Aorta (tissue), 5 donors: Measurements from ENCODE around the gene MTAP. TPM values are rescaled to one million over a fixed set of nuclear protein-coding genes. Genes with fewer than 3 reads are reported as not detected.

Experiments
- ATAC-seq: fragments of 200-7000 bp; cut with Tn5 transposase; one replicate; pipeline ENCODE4 v1.9.1; 2022; ENCODE audit warnings: moderate library complexity; ENCODE audit not compliant: low FRiP score
- DNase-seq, 2 donors: peaks; one replicate each; pipeline ENCODE4 v3.0.0-alpha.2; 2020
- H3K27ac ChIP-seq, 2 donors: one replicate each; pipeline ENCODE4 v1.5.1; 2013; ENCODE audit warnings: low read length in 2 of 2, mild to moderate bottlenecking in 2 of 2, moderate library complexity in 2 of 2, control low read depth in 1 of 2, inconsistent platforms in 1 of 2, low read depth in 1 of 2
- H3K27me3 ChIP-seq, 2 donors: one replicate each; pipeline ENCODE4 v1.6.1; 2013; ENCODE audit warnings: control low read depth in 1 of 2, low read length in 1 of 2, mild to moderate bottlenecking in 1 of 2, moderate library complexity in 1 of 2; ENCODE audit not compliant: insufficient read depth in 2 of 2, control insufficient read depth in 1 of 2
- H3K36me3 ChIP-seq, 2 donors: one replicate each; pipeline ENCODE4 v1.6.1; 2013; ENCODE audit warnings: control low read depth in 1 of 2, low read length in 1 of 2, mild to moderate bottlenecking in 1 of 2; ENCODE audit not compliant: insufficient read depth in 2 of 2, control insufficient read depth in 1 of 2
- H3K4me1 ChIP-seq, 2 donors: one replicate each; pipeline ENCODE4 v1.6.1; 2013; ENCODE audit warnings: low read length in 2 of 2, control low read depth in 1 of 2, mild to moderate bottlenecking in 1 of 2, moderate library complexity in 1 of 2; ENCODE audit not compliant: insufficient read depth in 2 of 2, control insufficient read depth in 1 of 2
- H3K4me3 ChIP-seq, 2 donors: one replicate each; pipeline ENCODE4 v1.5.1; 2013; ENCODE audit warnings: low read length in 2 of 2, control low read depth in 1 of 2, mild to moderate bottlenecking in 1 of 2
- H3K9me3 ChIP-seq: one replicate; pipeline ENCODE4 v1.6.1; 2013; ENCODE audit warnings: mild to moderate bottlenecking, low read length; ENCODE audit not compliant: control insufficient read depth
- WGBS, 2 donors: extraction: QIAGEN DNeasy Blood & Tissue Kit; methylation state at CpG; one replicate each; pipeline ENCODE4 v1.1.7; 2013; 5-methylcytosine and 5-hydroxymethylcytosine counted together
- intact Hi-C, 2 donors: fragments of 100-400 bp; cut with DNase I; formaldehyde crosslinking; loops; one replicate each; pipeline versions ENCODE4 v1.14.2 to v1.15.0; 2022
- polyA plus RNA-seq, 2 donors: library from polyadenylated mRNA; stranded (reverse); fragments of 200-250 nt; gene quantifications; one replicate each; pipeline ENCODE4 v1.2.3, GENCODE V29; 2013
- total RNA-seq, 2 donors: library from RNA; stranded (reverse); fragmentation: NEBNext Ultra II Directional; extraction: Animal tissue kit (Norgen Biotek cat#: 25700); gene quantifications; one replicate each; pipeline ENCODE4 v1.2.1, GENCODE V29; 2021
- donor health status: healthy with polysubstance abuse.
- donor health status: Bipolar disorder and iron deficiency.
- donor health status: DM: no; HTN: no; CAD: no.
- donor health status: DM: no; HTN: no; CAD: no.
- donor health status: DM: yes; HTN: yes; CAD: no.

Gene MTAP
- total and polyA plus RNA-seq, 4 donors: 4.0 to 41.1 (median 19.7) TPM

DNA sequence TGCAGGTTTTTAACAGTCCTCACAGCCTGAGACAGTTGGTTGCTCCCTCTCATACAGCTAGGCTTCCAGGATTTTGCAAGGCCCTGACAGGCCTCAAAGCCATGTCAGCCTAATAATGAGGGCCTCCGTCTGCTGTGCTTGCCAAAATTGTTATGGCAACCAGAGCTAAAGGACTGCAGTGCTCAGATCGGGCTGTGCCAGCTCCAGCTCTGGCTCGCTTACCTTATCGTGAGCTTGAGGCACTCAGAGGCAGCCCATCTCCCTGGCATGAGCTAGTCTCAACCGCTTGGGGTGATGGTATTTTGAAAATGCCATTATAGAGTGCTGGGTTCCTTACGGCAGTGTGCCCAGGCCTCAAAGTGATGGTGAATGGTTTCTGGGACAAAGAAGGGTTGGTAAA, 8.4 kb downstream of the MTAP start:
- no peak overlapping the region for H3K27ac ChIP-seq
- no peaks in the 10 kb centered on the region for H3K9me3 ChIP-seq
- intact Hi-C loops: loop anchor here (5.0 to 10.0 kb wide), 4 partner anchors 226 to 641 kb away; partner anchors contain the start of gene DMRTA1 (in 1 of the 2)
- no peak overlapping the region for H3K4me3 ChIP-seq
- 43 to 47% methylated on average over 6 of the region's 6 CpGs for WGBS, 2 donors
- peaks cover 0 to 5% of the 10 kb centered on the region in 2 donors for H3K36me3 ChIP-seq
- ATAC-seq (no peak), DNase-seq (no peak)
- no peaks in the 10 kb centered on the region for H3K4me1 ChIP-seq
- H3K27me3 ChIP-seq: no peaks in the 10 kb centered on the region

DNA sequence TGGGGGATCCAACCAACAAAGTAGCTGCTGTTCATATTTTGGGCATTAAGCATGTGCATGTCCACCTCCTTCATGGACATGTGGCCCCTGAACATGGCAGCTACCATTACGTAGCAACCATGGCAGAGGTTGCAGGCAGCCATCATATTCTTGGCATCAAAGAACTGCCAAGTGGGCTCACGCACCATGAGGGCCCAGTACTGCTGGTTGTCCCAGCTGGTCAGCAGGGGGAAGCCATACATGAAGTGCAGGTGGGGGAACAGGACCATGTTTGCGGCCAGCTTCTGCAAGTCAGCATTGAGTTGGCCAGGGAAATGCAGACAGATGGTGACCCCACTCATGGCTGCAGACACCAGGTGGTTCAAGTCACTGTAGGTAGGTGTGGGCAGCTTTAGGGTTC, 9.5 kb downstream of the MTAP start:
- WGBS, 2 donors: 83 to 85% methylated on average over 3 of the region's 3 CpGs
- intact Hi-C loops: loop anchor here (2.0 to 10.0 kb wide), 5 partner anchors 225 to 640 kb away; partner anchors contain the start of gene DMRTA1 (in 1 of the 2)
- H3K27me3 ChIP-seq: no peaks in the 10 kb centered on the region
- DNase-seq: no peak
- H3K27ac ChIP-seq: no peak overlapping the region
- H3K4me3 ChIP-seq: no peak overlapping the region
- peaks cover 0 to 9% of the 10 kb centered on the region in 2 donors for H3K36me3 ChIP-seq
- H3K9me3 ChIP-seq: no peaks in the 10 kb centered on the region
- H3K4me1 ChIP-seq: no peaks in the 10 kb centered on the region
- no peak for ATAC-seq

DNA sequence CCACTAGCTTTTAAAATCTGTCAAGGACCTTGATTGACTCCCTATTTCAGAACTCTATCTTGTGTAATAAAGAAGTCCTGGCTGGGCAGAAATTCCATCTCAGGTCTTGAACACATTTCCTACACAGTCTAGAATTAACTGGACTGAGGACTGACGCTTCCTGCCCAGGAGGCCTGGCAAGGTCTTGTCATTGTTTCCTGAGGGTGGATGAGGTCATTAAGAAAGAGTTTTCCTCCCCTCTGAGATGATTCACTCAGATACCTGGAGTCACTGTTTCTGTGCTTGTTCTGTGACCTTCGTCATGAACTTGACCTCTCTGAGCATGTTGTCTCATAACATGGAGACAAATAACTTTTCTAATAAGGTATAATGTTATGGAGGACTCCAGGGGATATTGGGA, 10.0 kb downstream of the MTAP start:
- intact Hi-C loops: loop anchor here (2.0 to 10.0 kb wide), 5 partner anchors 225 to 640 kb away; partner anchors contain the start of gene DMRTA1 (in 1 of the 2)
- WGBS, 2 donors: 52 to 59% methylated on average over 2 of the region's 2 CpGs
- Histone ChIP-seq H3K4me3 (no peak overlapping the region), H3K36me3 (peaks cover 0 to 10% of the 10 kb centered on the region in 2 donors), H3K27ac (no peak overlapping the region), H3K27me3 (no peaks in the 10 kb centered on the region), H3K9me3 (no peaks in the 10 kb centered on the region), H3K4me1 (no peaks in the 10 kb centered on the region)
- no peak for DNase-seq
- ATAC-seq: no peak

DNA sequence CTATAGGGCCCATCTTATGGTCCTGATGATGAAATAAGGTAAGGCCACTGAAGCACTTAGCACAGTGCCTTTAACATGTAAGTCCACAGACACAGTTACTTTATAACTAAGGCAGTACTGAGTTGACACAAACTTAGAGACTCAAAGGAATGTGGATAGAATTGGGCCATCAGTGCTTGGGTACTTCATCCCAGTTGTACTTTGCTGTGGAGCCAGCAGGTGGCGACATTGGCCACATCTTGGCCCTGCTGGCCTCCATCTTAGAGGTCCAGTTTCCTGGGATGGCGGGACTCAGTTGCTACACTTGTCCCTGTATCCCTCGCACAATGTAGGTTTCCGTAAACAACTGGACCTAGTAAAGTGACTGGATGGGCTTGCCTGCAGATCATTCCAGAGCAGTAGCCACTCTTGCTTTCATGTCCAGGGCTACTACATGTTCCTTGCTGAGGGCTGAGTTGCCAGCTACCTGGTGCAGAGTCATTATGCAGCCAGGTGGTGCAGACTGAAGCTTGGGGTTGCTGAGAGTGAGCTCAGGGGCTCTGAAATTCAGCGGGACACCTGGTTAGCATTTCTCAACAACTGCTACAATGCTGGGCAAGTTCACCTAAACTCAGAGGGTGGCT, 10.6 kb downstream of the MTAP start:
- H3K4me3 ChIP-seq: no peak overlapping the region
- H3K9me3 ChIP-seq: no peaks in the 10 kb centered on the region
- ATAC-seq (peak; percentile 88), DNase-seq (peak; percentile 76 to 87)
- H3K27me3 ChIP-seq: no peaks in the 10 kb centered on the region
- intact Hi-C loops: loop anchor here (2.0 to 10.0 kb wide), 5 partner anchors 224 to 639 kb away; partner anchors contain the start of gene DMRTA1 (in 1 of the 2)
- peak overlapping the region in 1 of 2 donors; percentile 8 for H3K27ac ChIP-seq
- H3K4me1 ChIP-seq: no peaks in the 10 kb centered on the region
- 63 to 65% methylated on average over 5 of the region's 5 CpGs for WGBS, 2 donors
- peaks cover 0 to 12% of the 10 kb centered on the region in 2 donors for H3K36me3 ChIP-seq

DNA sequence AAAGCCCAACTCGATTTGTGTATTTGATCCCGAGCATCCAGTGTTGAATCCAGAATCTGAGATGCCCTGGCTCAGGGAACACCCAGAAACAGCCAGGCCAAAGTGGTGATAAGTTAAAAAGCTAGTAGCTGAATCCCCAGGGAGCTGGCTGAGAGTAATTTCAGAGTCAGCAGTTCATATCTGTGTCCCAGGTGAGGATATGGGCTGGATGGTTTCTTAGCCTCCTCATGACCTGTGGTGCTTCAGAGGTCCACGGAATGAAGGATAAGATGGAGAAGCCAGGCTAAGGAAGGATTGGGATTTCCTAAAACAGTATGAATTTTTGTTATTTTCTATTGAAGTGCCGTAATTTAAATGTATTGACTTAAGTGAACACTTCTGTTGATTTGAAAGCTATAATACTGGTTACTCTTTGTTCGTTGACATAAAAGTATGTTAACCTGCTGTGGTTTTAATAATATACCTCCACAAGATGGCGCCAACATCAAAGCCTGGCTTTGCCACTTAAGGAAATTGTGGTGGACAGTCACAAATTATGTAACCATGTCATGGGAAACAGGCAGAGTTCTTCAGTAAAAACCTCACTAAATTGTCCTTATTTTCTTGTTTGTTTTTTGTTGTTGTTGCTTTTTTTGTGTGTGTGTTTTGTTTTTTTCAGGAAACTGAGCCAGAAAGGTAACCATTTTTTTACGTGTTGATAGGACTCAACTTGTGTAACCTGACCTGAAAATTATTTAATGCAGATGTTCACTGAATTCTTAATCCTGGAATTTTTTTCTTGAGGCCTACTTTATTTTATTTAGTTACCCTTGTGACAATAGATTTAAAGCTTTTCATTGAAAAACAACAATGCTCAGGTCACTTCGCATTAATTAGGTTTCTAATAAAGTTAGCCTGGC, 11.4 kb downstream of the MTAP start:
- no peak for DNase-seq
- WGBS, 2 donors: 53 to 57% methylated on average over 8 of the region's 8 CpGs
- ATAC-seq: peak; percentile 82
- intact Hi-C loops: loop anchor here (2.0 to 10.0 kb wide), 5 partner anchors 223 to 638 kb away; partner anchors contain the start of gene DMRTA1 (in 1 of the 2)
- H3K4me3 ChIP-seq: no peak overlapping the region
- no peaks in the 10 kb centered on the region for H3K9me3 ChIP-seq
- no peaks in the 10 kb centered on the region for H3K27me3 ChIP-seq
- no peaks in the 10 kb centered on the region for H3K4me1 ChIP-seq
- peak overlapping the region in 1 of 2 donors; percentile 1 for H3K27ac ChIP-seq
- peaks cover 1 to 12% of the 10 kb centered on the region in 2 donors for H3K36me3 ChIP-seq

DNA sequence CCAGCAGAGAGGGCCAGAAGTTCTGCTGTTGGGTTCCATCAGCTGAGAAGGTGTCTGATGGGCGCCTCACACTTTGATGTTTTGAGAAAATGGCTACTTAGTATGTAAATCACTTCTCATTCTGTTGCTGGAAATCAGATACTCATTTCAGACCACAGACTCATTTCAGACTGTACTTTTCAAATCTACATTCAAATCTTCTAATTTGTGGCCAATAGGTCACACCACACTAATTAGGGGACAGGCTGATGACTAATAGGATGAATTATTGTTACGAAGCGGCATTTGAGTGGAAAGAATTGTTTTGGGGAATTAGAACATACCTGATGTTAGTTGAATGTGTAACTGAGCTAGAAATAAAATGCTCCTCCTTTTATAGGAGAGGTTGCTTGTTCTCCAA, 13.2 kb downstream of the MTAP start:
- Histone ChIP-seq H3K36me3 (peaks cover 4 to 12% of the 10 kb centered on the region in 2 donors), H3K27ac (no peak overlapping the region), H3K27me3 (no peaks in the 10 kb centered on the region), H3K4me1 (no peaks in the 10 kb centered on the region), H3K4me3 (no peak overlapping the region), H3K9me3 (no peaks in the 10 kb centered on the region)
- WGBS, 2 donors: 97% methylated on average over 3 of the region's 3 CpGs
- ATAC-seq: no peak
- intact Hi-C loops: loop anchor here (2.0 to 10.0 kb wide), 2 partner anchors 303 to 629 kb away; partner anchors contain the start of gene DMRTA1 (in 1 of the 2)
- DNase-seq: no peak

DNA sequence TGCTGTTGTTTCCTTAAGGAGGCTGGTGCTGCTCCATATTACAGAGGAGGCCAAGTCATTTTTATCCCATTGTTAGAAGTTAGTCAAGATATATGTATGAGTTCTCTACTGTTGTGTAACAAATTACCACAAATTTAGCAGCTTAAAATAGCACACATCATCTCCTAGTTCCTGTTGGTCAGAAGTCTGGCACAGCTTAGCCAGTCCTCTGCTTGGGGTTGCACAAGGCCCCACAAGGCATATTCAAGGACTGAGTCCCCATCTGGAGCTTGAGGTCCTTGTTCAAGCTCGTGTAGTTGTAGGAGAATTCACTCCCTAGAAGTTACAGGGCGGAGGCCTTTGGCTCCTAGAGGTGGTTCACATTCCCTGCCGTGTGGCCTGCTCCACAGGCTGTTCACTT, 14.7 kb downstream of the MTAP start:
- H3K36me3 ChIP-seq: peaks cover 4 to 12% of the 10 kb centered on the region in 2 donors
- intact Hi-C loops: loop anchor here in 1 of 2 donors (10.0 kb wide), 1 partner anchor 628 kb away; the partner anchor contains the start of gene DMRTA1
- H3K4me1 ChIP-seq: no peaks in the 10 kb centered on the region
- DNase-seq (no peak), ATAC-seq (no peak)
- 79% methylated on average over 3 of the region's 3 CpGs for WGBS, 2 donors
- no peaks in the 10 kb centered on the region for H3K27me3 ChIP-seq
- no peak overlapping the region for H3K4me3 ChIP-seq
- no peaks in the 10 kb centered on the region for H3K9me3 ChIP-seq
- H3K27ac ChIP-seq: no peak overlapping the region

DNA sequence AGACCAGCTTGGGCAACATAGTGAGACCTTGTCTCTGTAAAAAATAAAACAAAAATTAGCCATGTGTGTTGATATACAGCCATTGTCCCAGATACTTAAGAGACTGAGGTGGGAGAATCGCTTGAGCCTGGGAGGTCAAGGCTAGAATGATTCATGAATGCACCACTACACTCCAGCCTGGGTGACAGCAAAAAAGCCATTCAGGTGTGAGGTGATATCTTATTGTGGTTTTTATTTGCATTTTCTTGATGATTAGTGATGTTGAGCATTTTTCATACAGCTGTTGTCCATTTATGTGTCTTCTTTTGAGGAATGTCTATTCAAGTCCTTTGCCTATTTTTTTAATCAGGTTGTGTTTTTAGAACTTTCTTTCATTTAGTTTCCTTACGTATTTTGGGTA, 23.2 kb downstream of the MTAP start:
- DNase-seq (no peak), ATAC-seq (no peak)
- intact Hi-C loops: no loop called here
- Histone ChIP-seq H3K4me3 (no peak overlapping the region), H3K9me3 (no peaks in the 10 kb centered on the region), H3K27ac (no peak overlapping the region), H3K27me3 (no peaks in the 10 kb centered on the region), H3K4me1 (no peaks in the 10 kb centered on the region), H3K36me3 (peaks cover 2 to 7% of the 10 kb centered on the region in 2 donors)
- WGBS, 2 donors: 94 to 95% methylated on average over 2 of the region's 2 CpGs
